Central memory CD8-positive, alpha-beta T cell (primary cell): ENCODE data around the gene ARPC2.

Source experiments
- ATAC-seq: fragments of 150-1000 bp; cut with Tn5 transposase; replicated peaks from 2 replicates; pipeline ENCODE4 v1.10.0; 2022; ENCODE audit warnings: mild to moderate bottlenecking, moderate FRiP score, moderate number of reproducible peaks; ENCODE audit not compliant: poor library complexity, severe bottlenecking; ENCODE audit errors: extremely low read depth
- DNase-seq, 2 donors: peaks; one replicate each; pipeline ENCODE4 v3.0.0; 2021; ENCODE audit warnings: low spot score in 2 of 2
- H3K27ac Mint-ChIP-seq: one replicate; pipeline ENCODE4 v1.8.0; 2022; ENCODE audit warnings: low read depth, mild to moderate bottlenecking, moderate library complexity, mixed read lengths
- H3K27me3 Mint-ChIP-seq: one replicate; pipeline ENCODE4 v1.8.0; 2022; ENCODE audit warnings: mixed read lengths
- H3K36me3 Mint-ChIP-seq: one replicate; pipeline ENCODE4 v1.8.0; 2022; ENCODE audit warnings: mild to moderate bottlenecking, moderate library complexity, mixed read lengths; ENCODE audit not compliant: insufficient read depth
- H3K4me1 Mint-ChIP-seq: one replicate; pipeline ENCODE4 v1.8.0; 2022; ENCODE audit warnings: mixed read lengths
- H3K4me3 Mint-ChIP-seq: one replicate; pipeline ENCODE4 v1.8.0; 2022; ENCODE audit warnings: mild to moderate bottlenecking, moderate library complexity, mixed read lengths
- H3K9me3 Mint-ChIP-seq: one replicate; pipeline ENCODE4 v1.8.0; 2022; ENCODE audit warnings: mixed read lengths

Gene ARPC2

DNA sequence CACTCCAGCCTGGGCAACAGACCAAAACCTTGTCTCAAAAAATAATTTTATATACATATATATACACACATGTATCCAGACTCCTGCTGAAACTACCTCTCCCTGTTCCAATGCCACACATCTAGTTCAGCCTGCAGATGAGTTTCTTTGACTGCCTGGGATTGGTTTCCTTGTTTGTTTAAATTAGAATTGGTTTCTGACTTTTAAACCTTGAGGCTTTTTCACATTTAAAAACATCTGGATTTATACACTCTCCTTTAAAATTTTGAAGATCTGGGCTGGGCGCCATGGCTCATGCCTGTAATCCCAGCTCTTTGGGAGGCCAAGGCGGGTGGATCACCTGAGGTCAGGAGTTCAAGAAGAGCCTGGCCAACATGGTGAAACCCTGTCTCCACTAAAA, 28.5 kb upstream of the ARPC2 start:
- Mint-ChIP-seq H3K9me3 (no peaks in the 10 kb centered on the region), H3K36me3 (no peaks in the 10 kb centered on the region), H3K27me3 (peaks cover 12% of the 10 kb centered on the region), H3K4me1 (no peaks in the 10 kb centered on the region), H3K4me3 (no peak overlapping the region), H3K27ac (no peak overlapping the region)
- ATAC-seq (no peak), DNase-seq (no peak)

DNA sequence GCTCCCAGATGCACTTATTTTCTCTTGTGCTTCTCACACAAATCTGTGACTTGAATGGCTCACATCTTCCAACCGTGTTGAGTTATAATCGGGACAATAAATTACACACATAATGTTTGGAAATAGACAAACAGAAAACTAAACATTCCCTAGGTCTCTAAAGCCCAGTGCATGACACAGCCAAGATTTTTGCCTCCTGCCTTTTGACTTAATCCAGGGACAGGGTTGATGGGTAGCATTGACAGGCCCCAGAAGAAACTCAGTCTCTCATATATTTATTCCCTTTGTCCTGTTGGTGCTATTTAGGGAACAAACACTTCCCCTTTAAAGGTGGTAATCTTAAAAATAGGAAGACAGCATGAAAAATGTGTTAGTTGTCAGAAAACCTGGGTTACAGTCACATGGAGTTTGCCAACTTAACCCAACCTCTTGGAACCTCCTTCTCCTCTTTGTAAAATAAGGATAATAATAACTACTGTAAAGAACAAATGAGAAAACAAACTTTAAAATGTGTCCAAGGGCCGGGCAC, 24.0 kb upstream of the ARPC2 start:
- Mint-ChIP-seq H3K27me3 (peaks cover 12% of the 10 kb centered on the region), H3K27ac (no peak overlapping the region), H3K36me3 (no peaks in the 10 kb centered on the region), H3K4me1 (no peaks in the 10 kb centered on the region), H3K9me3 (no peaks in the 10 kb centered on the region), H3K4me3 (no peak overlapping the region)
- ATAC-seq (no peak), DNase-seq (no peak)

DNA sequence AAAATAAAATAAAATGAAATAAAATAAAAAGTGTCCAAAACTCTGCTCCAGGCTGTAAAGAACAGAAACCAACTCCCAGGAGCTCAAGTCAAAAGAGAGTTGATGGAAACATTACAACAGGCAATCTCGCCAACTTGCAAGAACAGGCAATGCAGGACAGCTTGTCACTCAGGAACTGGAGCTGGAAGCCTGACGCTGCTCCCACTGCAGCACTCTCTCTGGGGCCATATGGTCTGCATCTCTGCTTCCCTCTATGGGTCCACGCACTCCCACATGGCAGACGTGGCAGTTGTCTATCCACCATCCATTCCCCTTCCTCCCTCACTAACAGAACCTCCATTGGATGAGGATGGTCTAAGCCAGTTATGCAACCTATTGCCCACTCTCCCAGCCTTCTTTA, 23.3 kb upstream of the ARPC2 start:
- H3K4me3 Mint-ChIP-seq = no peak overlapping the region
- no peak overlapping the region for H3K27ac Mint-ChIP-seq
- DNase-seq = no peak
- ATAC-seq = no peak
- no peaks in the 10 kb centered on the region for H3K36me3 Mint-ChIP-seq
- H3K27me3 Mint-ChIP-seq = peaks cover 14% of the 10 kb centered on the region
- H3K4me1 Mint-ChIP-seq = no peaks in the 10 kb centered on the region
- no peaks in the 10 kb centered on the region for H3K9me3 Mint-ChIP-seq

DNA sequence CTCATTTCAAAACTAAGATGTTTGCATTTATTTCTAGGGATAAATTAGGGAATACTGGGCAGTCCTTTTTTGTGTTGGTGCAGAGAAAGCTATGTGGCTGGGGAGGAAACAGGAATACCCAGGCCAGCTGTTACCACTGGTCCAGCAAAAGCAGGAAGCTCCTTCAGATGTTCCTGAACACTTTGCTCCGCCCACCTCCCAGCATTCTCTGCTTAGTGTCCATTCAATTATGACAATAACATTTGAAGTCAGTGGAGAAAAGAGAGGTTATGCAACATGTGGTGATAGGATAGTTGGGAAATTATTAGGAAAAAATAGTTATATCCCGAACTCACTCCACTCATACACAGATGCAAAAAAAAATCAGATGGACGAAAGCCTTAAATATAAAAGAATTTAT, 22.1 kb upstream of the ARPC2 start:
- Mint-ChIP-seq H3K27me3 (peaks cover 21% of the 10 kb centered on the region), H3K27ac (no peak overlapping the region), H3K4me3 (no peak overlapping the region), H3K4me1 (no peaks in the 10 kb centered on the region), H3K36me3 (no peaks in the 10 kb centered on the region), H3K9me3 (no peaks in the 10 kb centered on the region)
- DNase-seq (no peak), ATAC-seq (no peak)

DNA sequence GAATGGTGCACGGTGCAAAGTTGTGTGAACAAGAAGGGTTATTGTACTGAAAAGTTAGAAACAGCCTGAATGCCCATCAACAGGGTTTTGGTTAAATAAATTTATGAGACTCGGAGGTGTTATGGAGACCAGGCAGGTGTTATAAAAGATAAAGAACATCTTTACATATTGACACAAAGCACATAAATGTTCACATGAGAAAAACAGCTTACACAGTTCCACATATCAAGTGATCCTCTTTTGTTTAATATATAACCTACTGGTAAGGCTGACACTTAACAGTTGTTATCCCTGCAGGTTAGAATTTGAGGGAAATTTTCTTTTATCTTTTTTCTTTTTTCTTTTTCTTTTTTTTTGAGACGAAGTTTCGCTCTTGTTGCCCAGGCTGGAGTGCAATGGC, 20.0 kb upstream of the ARPC2 start:
- Mint-ChIP-seq H3K4me1 (peaks cover 4% of the 10 kb centered on the region), H3K36me3 (no peaks in the 10 kb centered on the region), H3K9me3 (no peaks in the 10 kb centered on the region), H3K27ac (no peak overlapping the region), H3K27me3 (peaks cover 18% of the 10 kb centered on the region), H3K4me3 (no peak overlapping the region)
- ATAC-seq = no peak
- DNase-seq = no peak

DNA sequence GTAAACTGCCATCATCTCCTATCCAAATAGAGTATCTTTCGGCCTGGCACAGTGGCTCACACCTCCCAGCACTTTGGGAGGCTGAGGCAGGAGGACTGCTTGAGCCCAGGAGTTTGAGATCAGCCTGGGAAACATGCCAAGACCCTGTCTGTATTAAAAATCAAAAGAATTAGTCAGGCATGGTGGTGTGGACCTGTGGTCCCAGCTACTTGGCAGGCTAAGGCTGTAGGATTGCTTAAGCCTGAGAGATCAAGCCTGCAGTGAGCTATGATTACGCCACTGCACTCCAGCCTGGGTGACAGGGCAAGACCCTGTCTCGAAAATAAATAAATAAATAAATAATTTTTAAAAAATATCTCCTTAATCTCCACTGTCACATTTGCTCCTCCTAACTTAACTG, 14.7 kb upstream of the ARPC2 start:
- Mint-ChIP-seq H3K9me3 (no peaks in the 10 kb centered on the region), H3K36me3 (no peaks in the 10 kb centered on the region), H3K4me3 (no peak overlapping the region), H3K27ac (no peak overlapping the region), H3K4me1 (peaks cover 4% of the 10 kb centered on the region), H3K27me3 (peaks cover 10% of the 10 kb centered on the region)
- no peak for DNase-seq
- ATAC-seq = no peak

DNA sequence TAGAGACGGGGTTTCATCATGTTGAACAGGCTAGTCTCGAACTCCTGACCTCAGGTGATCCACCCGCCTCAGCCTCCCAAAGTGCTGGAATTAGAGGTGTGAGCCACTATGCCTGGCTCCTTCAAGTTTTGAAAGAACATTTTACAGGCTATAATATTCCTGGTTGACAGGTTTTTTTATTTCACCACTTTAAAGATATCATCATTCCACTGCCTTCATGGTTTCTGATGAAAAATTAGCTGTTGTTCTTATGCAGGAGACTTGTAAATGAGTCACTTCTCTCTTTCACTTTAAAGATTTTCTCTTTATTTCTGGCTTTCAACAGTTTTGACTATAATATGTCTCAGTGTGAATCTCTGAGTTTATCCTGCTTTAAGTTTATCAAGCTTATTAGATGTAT, 7.9 kb upstream of the ARPC2 start:
- no peak for DNase-seq
- Mint-ChIP-seq H3K4me3 (no peak overlapping the region), H3K27ac (no peak overlapping the region), H3K9me3 (peaks cover 4% of the 10 kb centered on the region), H3K4me1 (no peaks in the 10 kb centered on the region), H3K27me3 (no peaks in the 10 kb centered on the region), H3K36me3 (no peaks in the 10 kb centered on the region)
- ATAC-seq = no peak

DNA sequence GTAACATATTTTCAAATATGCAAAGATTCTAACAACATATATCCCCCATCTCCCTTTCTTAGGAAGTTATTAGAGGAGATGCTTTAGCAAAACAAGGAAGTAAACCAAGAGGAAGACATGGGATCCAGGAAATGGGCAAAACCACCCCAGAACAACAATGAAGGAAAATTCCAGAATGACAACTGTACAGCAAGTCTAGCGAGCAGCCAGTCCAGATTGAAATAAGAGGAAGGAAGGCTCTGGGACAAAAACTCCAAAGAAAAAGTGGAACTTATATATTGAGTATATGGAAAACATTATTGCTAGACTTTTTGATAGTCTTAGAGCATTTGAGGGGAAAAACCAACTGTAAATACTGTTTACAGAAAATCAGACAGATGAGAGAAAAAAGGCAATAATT, 2.9 kb upstream of the ARPC2 start:
- Mint-ChIP-seq H3K4me1 (peaks cover 28% of the 10 kb centered on the region), H3K4me3 (no peak overlapping the region), H3K27ac (no peak overlapping the region), H3K27me3 (no peaks in the 10 kb centered on the region), H3K9me3 (peaks cover 4% of the 10 kb centered on the region), H3K36me3 (peaks cover 21% of the 10 kb centered on the region)
- DNase-seq = no peak
- no peak for ATAC-seq

DNA sequence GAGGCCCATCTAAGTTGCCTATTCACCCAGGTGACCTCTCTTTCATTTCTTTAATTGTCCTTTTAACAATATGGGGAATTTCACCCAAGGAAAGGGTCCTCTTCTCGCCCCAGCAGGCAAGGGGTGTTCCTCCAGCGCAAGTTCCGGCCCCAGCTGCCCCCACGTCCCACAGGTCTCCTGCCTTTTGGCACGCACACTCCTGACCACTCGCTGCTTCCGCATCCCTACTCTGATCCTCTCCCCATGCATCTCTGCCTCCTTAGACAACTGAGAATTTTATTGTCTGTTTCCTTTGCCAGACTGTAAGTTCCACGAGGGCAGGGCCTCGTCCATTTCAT, 684 bp upstream of the ARPC2 start:
- peaks cover 47% of the 10 kb centered on the region for H3K4me1 Mint-ChIP-seq
- peak overlapping the region; percentile 98 for H3K27ac Mint-ChIP-seq
- H3K4me3 Mint-ChIP-seq = peak overlapping the region; percentile 92
- H3K9me3 Mint-ChIP-seq = no peaks in the 10 kb centered on the region
- H3K36me3 Mint-ChIP-seq = peaks cover 31% of the 10 kb centered on the region
- ATAC-seq (no peak), DNase-seq (no peak)
- H3K27me3 Mint-ChIP-seq = no peaks in the 10 kb centered on the region

DNA sequence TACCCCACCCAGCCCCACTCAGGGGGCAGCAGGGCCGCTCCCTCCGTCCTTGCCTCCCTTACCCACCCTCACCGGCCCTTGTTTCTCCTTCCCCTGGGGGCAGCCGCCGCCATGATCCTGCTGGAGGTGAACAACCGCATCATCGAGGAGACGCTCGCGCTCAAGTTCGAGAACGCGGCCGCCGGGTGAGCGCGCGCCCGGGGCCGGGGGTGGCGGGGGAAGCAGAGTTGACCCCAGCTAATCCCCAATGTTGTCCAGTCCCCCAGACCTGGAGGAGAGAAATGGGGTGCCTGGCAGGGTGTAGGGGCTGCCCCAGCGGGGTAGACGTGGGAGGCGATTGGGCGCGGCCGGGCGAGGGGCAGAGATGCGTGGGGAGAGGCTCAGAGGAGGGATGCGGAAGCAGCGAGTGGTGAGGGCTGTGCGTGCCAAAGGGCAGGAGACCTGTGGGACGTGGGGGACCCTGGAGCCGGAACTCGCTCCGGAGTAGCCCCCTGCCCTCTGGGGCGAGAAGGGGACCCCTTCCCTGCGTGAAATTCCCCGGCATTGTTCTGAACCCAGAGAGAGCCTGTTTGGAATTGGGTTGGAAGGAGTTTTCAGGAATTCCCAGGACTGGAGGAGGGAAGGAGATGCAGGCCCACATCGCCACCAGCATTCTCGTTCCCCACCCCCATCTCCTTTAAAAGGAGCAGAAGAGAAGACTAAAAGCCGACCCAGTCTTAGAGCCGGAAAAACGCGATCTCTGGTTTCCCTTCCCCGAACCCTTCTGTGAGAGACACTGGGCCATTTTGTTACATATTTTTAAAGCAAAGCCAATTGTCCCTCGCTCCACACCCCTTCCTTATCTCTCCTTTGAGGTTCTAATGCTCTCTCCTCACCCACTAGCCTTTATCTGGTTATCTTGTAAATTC, 625 bp downstream of the ARPC2 start:
- Mint-ChIP-seq H3K27ac (peak overlapping the region; percentile 98), H3K4me1 (peaks cover 60% of the 10 kb centered on the region), H3K4me3 (peak overlapping the region; percentile 92), H3K27me3 (no peaks in the 10 kb centered on the region), H3K36me3 (peaks cover 39% of the 10 kb centered on the region), H3K9me3 (no peaks in the 10 kb centered on the region)
- DNase-seq (peak; percentile 36 to 45), ATAC-seq (peak; percentile 62)

DNA sequence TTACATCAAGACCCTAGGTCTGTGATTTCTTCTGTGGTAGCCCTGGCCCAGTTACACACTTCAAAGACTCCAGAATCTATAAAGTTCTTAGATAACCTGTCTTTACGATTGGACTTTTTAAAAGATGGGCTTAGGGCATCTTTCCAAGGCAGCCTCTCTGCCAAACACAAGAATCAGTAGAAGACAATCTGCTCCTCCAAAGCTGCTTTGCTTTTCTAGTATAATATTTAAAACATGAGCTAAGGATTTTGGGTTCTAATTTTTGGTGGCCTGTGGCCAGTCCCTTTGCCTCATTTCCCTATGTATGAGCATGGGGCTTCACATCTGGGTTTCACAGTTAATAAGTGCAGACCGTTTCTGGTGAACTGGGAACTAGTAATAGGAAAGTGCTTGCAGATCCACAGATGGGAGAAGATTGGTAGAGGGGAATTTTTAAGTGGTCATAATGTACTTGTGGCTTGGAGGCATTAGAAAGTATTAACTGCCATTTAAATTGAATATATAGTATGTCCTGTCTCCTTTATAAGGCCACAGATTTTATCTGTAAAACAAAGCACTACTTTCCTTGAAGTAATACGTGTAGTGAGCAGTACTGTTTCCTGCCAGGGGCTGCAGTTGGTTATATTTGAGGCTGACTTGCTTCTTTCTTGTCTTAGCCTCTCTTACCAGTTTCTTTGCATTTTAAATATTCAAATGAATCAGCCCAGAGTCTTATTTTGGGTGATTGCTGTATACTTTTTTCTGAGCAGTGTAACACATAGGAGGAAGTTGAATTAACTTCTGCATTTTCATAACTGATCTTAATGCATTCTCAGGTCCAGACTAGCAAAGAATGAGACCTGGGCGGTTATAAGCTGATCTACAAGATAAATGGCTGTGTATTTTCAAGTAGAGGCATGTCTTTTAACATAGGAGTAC, 1.5 kb downstream of the ARPC2 start:
- peak overlapping the region; percentile 92 for H3K4me3 Mint-ChIP-seq
- no peaks in the 10 kb centered on the region for H3K9me3 Mint-ChIP-seq
- H3K27me3 Mint-ChIP-seq = no peaks in the 10 kb centered on the region
- peak overlapping the region; percentile 98 for H3K27ac Mint-ChIP-seq
- ATAC-seq (no peak), DNase-seq (no peak)
- H3K4me1 Mint-ChIP-seq = peaks cover 69% of the 10 kb centered on the region
- H3K36me3 Mint-ChIP-seq = peaks cover 47% of the 10 kb centered on the region

DNA sequence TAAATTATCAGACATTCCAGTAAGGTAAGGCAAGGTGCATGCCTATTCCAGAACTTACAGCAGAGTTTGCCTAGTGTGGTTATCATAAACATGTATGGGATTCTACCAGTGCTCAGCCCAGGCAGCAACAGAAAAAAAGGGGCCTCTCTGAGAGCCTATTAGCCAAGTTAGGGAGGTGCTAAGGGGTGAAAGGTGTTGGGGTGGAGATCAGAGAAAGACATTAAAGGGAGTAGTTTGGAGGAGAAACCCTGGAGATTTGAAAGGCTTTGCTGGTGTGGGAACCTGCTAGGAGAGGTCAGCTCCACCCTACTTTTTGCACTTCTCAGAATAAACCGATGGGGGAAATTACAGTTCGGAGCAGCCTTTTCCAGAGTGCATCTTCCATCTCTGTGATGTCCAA, 2.9 kb downstream of the ARPC2 start:
- ATAC-seq (no peak), DNase-seq (no peak)
- Mint-ChIP-seq H3K9me3 (no peaks in the 10 kb centered on the region), H3K27me3 (no peaks in the 10 kb centered on the region), H3K36me3 (peaks cover 54% of the 10 kb centered on the region), H3K4me3 (peak overlapping the region; percentile 92), H3K4me1 (peaks cover 78% of the 10 kb centered on the region), H3K27ac (peak overlapping the region; percentile 98)
